DND-41 (cell line): ENCODE data around the gene HP1BP3.

Source experiments
- CTCF ChIP-seq: IDR thresholded peaks from 2 replicates; pipeline ENCODE4 v1.5.1; 2012; ENCODE audit warnings: borderline replicate concordance, low read length, moderate library complexity, mild to moderate bottlenecking; ENCODE audit not compliant: poor library complexity, severe bottlenecking; ENCODE audit errors: extremely low read depth
- EZH2 ChIP-seq: IDR thresholded peaks from 3 replicates; pipeline ENCODE4 v1.6.1; 2012; ENCODE audit warnings: borderline replicate concordance, low read depth, mild to moderate bottlenecking, moderate library complexity, low read length, inconsistent platforms; ENCODE audit not compliant: severe bottlenecking

GRCh38 chr1:20787029-20787839 lies at the start of gene HP1BP3:
- TF ChIP-seq CTCF (peak; percentile 6), EZH2 (no peak)
